HEK293 (cell line): ENCODE data around the gene STAB2.

Source experiments
- CTCF ChIP-seq: fragments of 450-650 bp; formaldehyde crosslinking; IDR thresholded peaks from 2 replicates; pipeline ENCODE4 v1.5.1; 2016; ENCODE audit warnings: missing biosample characterization, missing genetic modification characterization
- ZBTB17 ChIP-seq: fragments of 450-650 bp; formaldehyde crosslinking; IDR thresholded peaks from 2 replicates; pipeline ENCODE4 v1.5.1; 2016; ENCODE audit warnings: missing biosample characterization, missing genetic modification characterization
- ZBTB20 ChIP-seq: fragments of 450-650 bp; formaldehyde crosslinking; IDR thresholded peaks from 2 replicates; pipeline ENCODE4 v1.5.1; 2016; ENCODE audit warnings: missing biosample characterization, missing genetic modification characterization
- ZFHX2 ChIP-seq: fragments of 450-650 bp; formaldehyde crosslinking; conservative IDR thresholded peaks from 2 replicates; pipeline ENCODE4 v1.5.1; 2016; ENCODE audit warnings: missing biosample characterization, missing genetic modification characterization
- ZFP3 ChIP-seq: fragments of 450-650 bp; formaldehyde crosslinking; IDR thresholded peaks from 2 replicates; pipeline ENCODE4 v1.5.1; 2016; ENCODE audit warnings: low read depth, missing biosample characterization, missing genetic modification characterization
- ZNF274 ChIP-seq, 2 experiments: fragments of 200-500 bp in 1 of 2; fragments of 450-650 bp in 1 of 2; sonication (Bioruptor generic) in 1 of 2; formaldehyde crosslinking in 1 of 2; IDR thresholded peaks; 2 replicates each; pipeline versions ENCODE4 v1.5.1 to v1.6.1; 2014 to 2016; ENCODE audit warnings: borderline replicate concordance in 1 of 2, inconsistent platforms in 1 of 2, low read length in 1 of 2, missing biosample characterization in 1 of 2, missing genetic modification characterization in 1 of 2
- ZNF529 ChIP-seq: fragments of 450-650 bp; formaldehyde crosslinking; IDR thresholded peaks from 2 replicates; pipeline ENCODE4 v1.5.1; 2017; ENCODE audit warnings: missing genetic modification characterization, missing biosample characterization; ENCODE audit not compliant: insufficient replicate concordance
- ZNF571 ChIP-seq: fragments of 450-650 bp; formaldehyde crosslinking; IDR thresholded peaks from 2 replicates; pipeline ENCODE4 v1.5.0; 2017; ENCODE audit warnings: missing biosample characterization, missing genetic modification characterization
- ZNF629 ChIP-seq: fragments of 450-650 bp; formaldehyde crosslinking; IDR thresholded peaks from 2 replicates; pipeline ENCODE4 v1.5.1; 2017; ENCODE audit warnings: missing biosample characterization, missing genetic modification characterization
- ZNF704 ChIP-seq: fragments of 450-650 bp; formaldehyde crosslinking; IDR thresholded peaks from 2 replicates; pipeline ENCODE4 v1.5.1; 2016; ENCODE audit warnings: missing biosample characterization, missing genetic modification characterization
- ZNF707 ChIP-seq: fragments of 450-650 bp; formaldehyde crosslinking; IDR thresholded peaks from 2 replicates; pipeline ENCODE4 v1.5.1; 2016; ENCODE audit warnings: missing biosample characterization, missing genetic modification characterization

- no peak for TF ChIP-seq ZNF707
- no peak for TF ChIP-seq CTCF (tag by site-specific recombination)
- TF ChIP-seq ZFHX2 (tag by site-specific recombination), result no peak
- no peak for TF ChIP-seq ZBTB17 (tag by site-specific recombination)
- TF ChIP-seq ZNF529, result no peak
- TF ChIP-seq ZNF274 (IDR thresholded peaks at IDR 0.05; ENCODE audit: low read length), result no peak
- TF ChIP-seq ZNF274 (tag by site-specific recombination; IDR thresholded peaks at IDR 0.05; ENCODE audit: borderline replicate concordance), result no peak
- no peak for TF ChIP-seq ZNF571 (tag by site-specific recombination)
- TF ChIP-seq ZFP3 (tag by site-specific recombination), result no peak
- no peak for TF ChIP-seq ZBTB20 (tag by site-specific recombination)
- no peak for TF ChIP-seq ZNF629 (tag by site-specific recombination)
- no peak for TF ChIP-seq ZNF704 (tag by site-specific recombination)
Measured at GRCh38 chr12:103691063-103691462, 104.0 kb downstream of the STAB2 start.
